ENCODE results near the gene POLR3E. TPM values are rescaled to one million over a fixed set of nuclear protein-coding genes. Genes with fewer than 3 reads are reported as not detected.

The POLR3E gene
- total RNA-seq, 2 experiments from 2014 or later = 52.4 to 54.3 TPM

- Mint-ChIP-seq H3K27ac (peak overlapping the region; percentile 15), H3K9me3 (no peaks in the 10 kb centered on the region), H3K4me3 (no peak overlapping the region), H3K4me1 (peaks cover 11% of the 10 kb centered on the region), H3K36me3 (ENCODE audit: low read depth) (peaks cover 37% of the 10 kb centered on the region), H3K27me3 (no peaks in the 10 kb centered on the region)
- no peak for DNase-seq
- ChIA-PET CTCF (interaction anchor here (0.7 kb wide), 1 partner anchor 75 kb away, joined by 3 read pairs; no protein-coding TSS in a partner anchor), POLR2A (no interaction called here)
Observed at GRCh38 chr16:22270525-22270924, 26.7 kb upstream of the POLR3E start.

GRCh38 chr16:22272870-22273650 is 24.1 kb upstream of the POLR3E start:
- DNase-seq = no peak
- H3K36me3 Mint-ChIP-seq (ENCODE audit: low read depth) = peaks cover 32% of the 10 kb centered on the region
- no peak overlapping the region for H3K4me3 Mint-ChIP-seq
- H3K27me3 Mint-ChIP-seq = no peaks in the 10 kb centered on the region
- H3K9me3 Mint-ChIP-seq = no peaks in the 10 kb centered on the region
- ChIA-PET POLR2A (no interaction called here), CTCF (interaction anchor here (0.5 to 0.9 kb wide), 3 partner anchors 11 to 15 kb away, joined by 3 to 6 read pairs (median 3); no protein-coding TSS in a partner anchor)
- no peak overlapping the region for H3K27ac Mint-ChIP-seq
- peaks cover 8% of the 10 kb centered on the region for H3K4me1 Mint-ChIP-seq

GRCh38 chr16:22274916-22275315 is 22.3 kb upstream of the POLR3E start:
- Mint-ChIP-seq H3K4me1 (peaks cover 8% of the 10 kb centered on the region), H3K4me3 (no peak overlapping the region), H3K9me3 (no peaks in the 10 kb centered on the region), H3K27me3 (no peaks in the 10 kb centered on the region), H3K36me3 (ENCODE audit: low read depth) (peaks cover 26% of the 10 kb centered on the region), H3K27ac (no peak overlapping the region)
- ChIA-PET CTCF (no interaction called here), POLR2A (no interaction called here)
- DNase-seq = no peak

GRCh38 chr16:22278441-22279230 is 18.6 kb upstream of the POLR3E start:
- POLR2A ChIA-PET = interaction anchor here (0.7 kb wide), 1 partner anchor 9 kb away, joined by 4 read pairs; no protein-coding TSS in a partner anchor
- no peaks in the 10 kb centered on the region for H3K9me3 Mint-ChIP-seq
- peaks cover 22% of the 10 kb centered on the region for H3K36me3 Mint-ChIP-seq (ENCODE audit: low read depth)
- no peaks in the 10 kb centered on the region for H3K4me1 Mint-ChIP-seq
- H3K27me3 Mint-ChIP-seq = no peaks in the 10 kb centered on the region
- CTCF ChIA-PET = interaction anchor here (0.6 to 2.6 kb wide), 4 partner anchors 11 to 33 kb away, joined by 3 to 8 read pairs (median 3); no protein-coding TSS in a partner anchor
- no peak overlapping the region for H3K4me3 Mint-ChIP-seq
- H3K27ac Mint-ChIP-seq = no peak overlapping the region
- DNase-seq = no peak

- DNase-seq = no peak
- H3K4me3 Mint-ChIP-seq = no peak overlapping the region
- H3K27ac Mint-ChIP-seq = no peak overlapping the region
- POLR2A ChIA-PET = interaction anchor here (0.6 kb wide), 1 partner anchor 30 kb away, joined by 4 read pairs; no protein-coding TSS in a partner anchor
- CTCF ChIA-PET = interaction anchor here (0.6 kb wide), 1 partner anchor 35 kb away, joined by 5 read pairs; no protein-coding TSS in a partner anchor
- no peaks in the 10 kb centered on the region for H3K9me3 Mint-ChIP-seq
- H3K36me3 Mint-ChIP-seq (ENCODE audit: low read depth) = peaks cover 35% of the 10 kb centered on the region
- H3K4me1 Mint-ChIP-seq = no peaks in the 10 kb centered on the region
- no peaks in the 10 kb centered on the region for H3K27me3 Mint-ChIP-seq
Observed at GRCh38 chr16:22282254-22282892, 14.8 kb upstream of the POLR3E start.

- no peak for DNase-seq
- H3K27ac Mint-ChIP-seq = no peak overlapping the region
- CTCF ChIA-PET = interaction anchor here (1.2 kb wide), 1 partner anchor 16 kb away, joined by 3 read pairs; no protein-coding TSS in a partner anchor
- no peak overlapping the region for H3K4me3 Mint-ChIP-seq
- H3K36me3 Mint-ChIP-seq (ENCODE audit: low read depth) = peaks cover 31% of the 10 kb centered on the region
- no peaks in the 10 kb centered on the region for H3K4me1 Mint-ChIP-seq
- H3K9me3 Mint-ChIP-seq = no peaks in the 10 kb centered on the region
- H3K27me3 Mint-ChIP-seq = no peaks in the 10 kb centered on the region
- POLR2A ChIA-PET = no interaction called here
Observed at GRCh38 chr16:22284637-22285036, 12.6 kb upstream of the POLR3E start.

- Mint-ChIP-seq H3K27me3 (no peaks in the 10 kb centered on the region), H3K9me3 (no peaks in the 10 kb centered on the region), H3K27ac (no peak overlapping the region), H3K4me1 (no peaks in the 10 kb centered on the region), H3K36me3 (ENCODE audit: low read depth) (peaks cover 31% of the 10 kb centered on the region), H3K4me3 (no peak overlapping the region)
- ChIA-PET CTCF (interaction anchor here (1.0 to 1.2 kb wide), 2 partner anchors 11 to 17 kb away, joined by 3 to 5 read pairs; no protein-coding TSS in a partner anchor), POLR2A (no interaction called here)
- DNase-seq = no peak
Observed at GRCh38 chr16:22285080-22285479, 12.1 kb upstream of the POLR3E start.

- POLR2A ChIA-PET = no interaction called here
- Mint-ChIP-seq H3K27me3 (no peaks in the 10 kb centered on the region), H3K4me3 (no peak overlapping the region), H3K27ac (no peak overlapping the region), H3K9me3 (no peaks in the 10 kb centered on the region), H3K36me3 (ENCODE audit: low read depth) (no peaks in the 10 kb centered on the region), H3K4me1 (peaks cover 1% of the 10 kb centered on the region)
- DNase-seq = no peak
- CTCF ChIA-PET = no interaction called here
Observed at GRCh38 chr16:22291020-22291419, 6.2 kb upstream of the POLR3E start.

- Mint-ChIP-seq H3K27me3 (peaks cover under 1% of the 10 kb centered on the region), H3K4me3 (no peak overlapping the region), H3K27ac (no peak overlapping the region), H3K36me3 (ENCODE audit: low read depth) (peaks cover 1% of the 10 kb centered on the region), H3K9me3 (no peaks in the 10 kb centered on the region), H3K4me1 (peaks cover 10% of the 10 kb centered on the region)
- ChIA-PET POLR2A (no interaction called here), CTCF (no interaction called here)
- DNase-seq = no peak
Observed at GRCh38 chr16:22291860-22292318, 5.3 kb upstream of the POLR3E start.

- Mint-ChIP-seq H3K4me1 (peaks cover 12% of the 10 kb centered on the region), H3K27me3 (peaks cover 3% of the 10 kb centered on the region), H3K36me3 (ENCODE audit: low read depth) (peaks cover 2% of the 10 kb centered on the region), H3K9me3 (no peaks in the 10 kb centered on the region), H3K27ac (no peak overlapping the region), H3K4me3 (no peak overlapping the region)
- DNase-seq = no peak
- CTCF ChIA-PET = no interaction called here
- POLR2A ChIA-PET = no interaction called here
Observed at GRCh38 chr16:22292320-22292719, 4.9 kb upstream of the POLR3E start.

GRCh38 chr16:22293137-22294106 is 3.8 kb upstream of the POLR3E start:
- H3K4me3 Mint-ChIP-seq = no peak overlapping the region
- no peak overlapping the region for H3K27ac Mint-ChIP-seq
- peaks cover 16% of the 10 kb centered on the region for H3K4me1 Mint-ChIP-seq
- no peaks in the 10 kb centered on the region for H3K9me3 Mint-ChIP-seq
- peaks cover 3% of the 10 kb centered on the region for H3K27me3 Mint-ChIP-seq
- DNase-seq = no peak
- POLR2A ChIA-PET = interaction anchor here (0.6 kb wide), 1 partner anchor 29 kb away, joined by 3 read pairs; no protein-coding TSS in a partner anchor
- CTCF ChIA-PET = interaction anchor here (0.6 kb wide), 1 partner anchor 28 kb away, joined by 3 read pairs; no protein-coding TSS in a partner anchor
- peaks cover 4% of the 10 kb centered on the region for H3K36me3 Mint-ChIP-seq (ENCODE audit: low read depth)
